Activated T-cell treated with anti-CD3 and anti-CD28 coated beads for 24 hours (primary cell): ENCODE measurements around the gene DIABLO.
"Not testable (repeated sequence)": the region's sequence is repeated elsewhere in the genome, so short reads cannot be mapped to it uniquely, and the experiment has no call there.

Experiments
- DNase-seq: peaks from one replicate; pipeline ENCODE4 v3.0.0-alpha.2; 2020; ENCODE audit warnings: low read depth

DIABLO gene

DNA sequence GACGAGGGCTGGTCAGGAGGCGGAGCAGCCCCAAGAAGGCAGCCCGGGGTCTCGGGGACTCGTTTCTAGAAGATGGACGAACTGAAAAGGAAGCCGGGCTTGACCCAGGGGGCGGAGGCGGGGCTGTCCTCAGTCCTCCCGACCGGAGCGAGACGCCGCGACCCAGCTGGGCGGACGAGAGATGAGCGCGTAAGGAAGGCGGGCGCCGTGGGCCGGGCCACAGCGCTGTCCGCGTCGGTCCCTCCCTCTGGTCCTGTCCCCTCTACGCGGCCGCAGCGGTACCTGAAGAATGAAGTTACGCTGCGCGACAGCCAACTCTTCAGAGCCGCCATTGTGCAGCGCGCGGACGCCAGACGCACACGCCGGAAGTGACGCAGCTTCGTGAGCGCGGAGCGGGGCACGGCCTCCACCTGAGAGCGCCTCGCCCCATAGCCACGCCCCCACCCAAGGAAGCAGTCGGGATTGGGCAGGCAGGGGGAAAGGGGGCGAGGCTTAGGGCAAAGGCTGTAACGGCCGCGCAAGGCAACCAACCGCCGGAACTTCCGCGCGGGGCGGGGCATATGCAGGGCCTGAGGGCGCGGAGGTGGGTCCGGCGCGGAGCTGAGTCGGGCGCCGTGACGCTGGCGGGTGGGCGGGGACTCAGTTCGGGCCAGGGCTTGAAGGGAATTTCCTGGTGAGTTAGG is at the start of gene DIABLO:
Gene DIABLO (minus strand): TSS at position 370 of the 683 bp plus-strand sequence. CDS start 38 bp downstream, at position 332.
- peak; percentile 100 for DNase-seq

- DNase-seq, result no peak
These were observed 49.6 kb upstream of the DIABLO start for GRCh38 chr12:122275459-122275858.

DNA sequence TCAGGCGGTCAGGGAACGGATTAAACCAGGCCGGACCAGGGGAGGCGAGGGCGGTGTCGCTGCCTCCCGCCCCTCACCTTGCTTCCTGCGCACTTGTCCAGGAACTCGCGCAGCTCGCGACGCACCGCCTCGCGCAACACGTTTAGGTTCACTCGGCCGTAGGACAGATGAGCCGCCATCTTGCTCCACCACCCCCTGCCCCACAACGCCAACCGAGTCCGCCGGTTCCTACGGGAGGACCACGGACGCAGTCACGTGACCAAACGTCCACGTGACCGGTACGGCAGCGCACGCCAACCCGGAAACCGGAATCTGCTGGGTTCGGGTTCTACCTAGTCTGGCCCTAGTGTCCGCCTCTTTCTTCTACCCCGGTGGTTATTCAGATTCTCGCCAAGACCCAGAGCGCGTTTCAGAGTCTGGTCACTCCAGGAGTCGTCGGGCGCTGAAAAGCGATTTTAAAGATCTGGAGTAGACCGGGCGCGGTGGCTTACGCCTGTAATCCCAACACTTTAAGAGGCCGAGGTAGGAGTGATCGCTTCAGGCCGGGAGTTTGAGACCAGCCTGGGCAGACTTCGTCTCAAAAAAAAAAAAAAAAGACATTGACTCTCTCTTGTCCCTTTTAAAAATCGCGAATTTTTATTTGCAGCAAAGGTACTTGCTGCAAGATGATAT is 40.5 kb upstream of the DIABLO start, which contains the start of gene VPS33A:
Gene VPS33A (minus strand): TSS at position 265 of the 672 bp plus-strand sequence. CDS start 86 bp downstream, at position 179.
- peak; percentile 94 for DNase-seq

DNA sequence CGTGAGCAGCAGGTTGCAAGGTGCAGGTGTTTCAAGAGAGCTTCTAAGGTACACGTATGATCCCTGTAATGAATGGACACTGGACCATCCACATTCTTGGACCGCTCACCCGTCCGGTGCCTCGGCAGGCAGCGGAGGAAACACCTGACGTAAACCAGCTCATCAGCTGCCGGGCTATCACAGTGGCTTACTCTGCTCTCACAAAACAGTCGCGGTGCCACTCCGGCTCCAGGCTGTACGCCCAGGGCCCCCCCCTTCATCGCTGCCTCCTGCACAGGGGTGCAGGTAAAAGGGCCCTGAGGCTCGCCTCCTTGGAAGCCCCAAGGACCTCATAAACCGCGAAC is 40.0 kb upstream of the DIABLO start:
- no peak for DNase-seq

GRCh38 chr12:122265476-122265875 is 39.6 kb upstream of the DIABLO start:
- DNase-seq, result no peak

DNA sequence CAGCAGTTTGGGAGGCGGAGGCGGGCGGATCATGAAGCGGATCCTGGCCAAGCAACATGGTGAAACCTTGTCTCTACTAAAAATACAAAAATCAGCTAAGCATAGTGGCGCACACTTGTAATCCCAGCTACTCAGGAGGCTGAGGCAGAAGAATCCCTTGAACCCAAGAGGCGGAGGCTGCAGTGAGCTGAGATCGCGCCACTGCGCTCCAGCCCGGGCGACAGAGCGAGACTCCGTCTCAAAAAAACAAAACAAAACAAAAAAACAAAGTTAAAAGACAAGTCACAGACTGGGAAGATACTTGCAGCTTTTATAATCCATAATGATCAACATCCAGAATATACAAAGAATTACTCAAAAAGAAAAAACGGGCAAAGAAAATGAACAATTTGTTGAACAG is 34.9 kb upstream of the DIABLO start:
- DNase-seq, result not testable (repeated sequence)

DNA sequence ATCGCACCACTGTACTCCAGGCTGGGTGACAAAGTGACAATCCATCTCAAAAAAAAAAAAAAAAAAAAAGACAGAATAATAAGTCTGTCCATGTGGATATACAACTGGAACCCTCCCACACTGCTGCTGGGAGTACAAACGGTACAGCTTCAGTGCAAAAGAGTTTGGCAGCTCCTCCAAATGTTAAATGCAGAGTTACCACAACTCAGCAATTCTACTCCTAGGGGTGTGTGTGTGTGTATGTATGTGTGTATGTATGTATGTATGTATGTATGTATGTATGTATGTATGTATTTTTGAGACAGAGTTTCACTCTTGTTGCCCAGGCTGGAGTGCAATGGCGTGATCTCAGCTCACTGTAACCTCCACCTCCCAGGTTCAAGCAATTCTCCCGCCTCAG is 33.1 kb upstream of the DIABLO start:
- DNase-seq, result not testable (repeated sequence)

DNA sequence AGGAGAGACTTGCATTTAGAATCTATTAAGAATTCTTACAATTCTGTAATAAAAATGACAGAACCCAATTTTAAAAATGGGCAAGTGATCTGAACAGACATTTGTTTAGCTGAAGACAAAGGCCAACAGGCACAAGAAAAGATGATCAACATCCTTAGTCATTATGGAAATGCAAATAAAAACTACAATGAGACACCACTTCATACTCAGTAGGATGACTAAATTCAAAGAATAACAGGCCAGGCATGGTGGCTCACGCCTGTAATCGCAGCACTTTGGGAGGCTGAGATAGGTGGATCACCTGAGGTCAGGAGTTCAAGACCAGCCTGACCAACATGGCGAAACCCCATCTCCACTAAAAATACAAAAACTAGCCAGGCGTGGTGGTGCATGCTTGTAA is 32.6 kb upstream of the DIABLO start:
- DNase-seq, result not testable (repeated sequence)

DNA sequence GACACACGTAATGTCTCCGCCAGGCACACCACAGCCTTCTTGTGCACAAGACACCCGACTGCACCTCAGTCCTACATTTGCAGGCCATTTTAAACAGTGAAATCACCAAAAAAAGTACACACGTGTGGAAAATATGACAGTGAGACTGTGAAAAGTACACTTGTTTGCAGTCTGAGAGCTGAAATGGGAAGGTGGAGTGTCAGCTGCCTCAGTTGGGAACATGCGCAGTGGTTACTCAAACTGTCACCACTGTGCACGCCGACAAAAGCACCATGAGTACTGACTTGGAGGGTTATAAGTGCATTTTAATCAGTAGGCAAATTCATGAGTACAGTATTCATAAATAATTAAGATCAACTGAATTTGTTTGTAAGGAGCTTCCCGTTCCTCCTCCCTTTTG is 24.7 kb upstream of the DIABLO start:
- no peak for DNase-seq

DNA sequence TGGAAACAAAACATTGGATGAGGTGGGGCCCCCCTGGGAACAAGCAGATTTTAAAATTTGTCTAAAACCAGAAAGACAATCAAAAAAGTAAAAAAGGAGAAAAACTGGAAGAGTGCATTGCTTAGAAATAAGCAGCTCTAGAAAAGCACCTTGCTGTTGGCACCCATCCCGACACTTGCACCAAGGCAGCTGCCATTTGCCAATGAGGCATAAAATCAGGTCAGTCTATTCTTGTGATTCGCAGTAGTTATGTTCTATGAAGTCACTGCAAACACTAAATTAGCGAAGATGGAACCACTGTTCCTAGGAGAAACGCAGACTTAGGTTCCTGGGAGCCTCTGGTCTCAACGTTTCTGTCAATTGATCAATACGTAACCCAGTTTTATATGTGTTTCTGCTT is 24.2 kb upstream of the DIABLO start:
- no peak for DNase-seq

- no peak for DNase-seq
These were observed 19.7 kb upstream of the DIABLO start for GRCh38 chr12:122245553-122245952.

- no peak for DNase-seq
These were observed 18.9 kb upstream of the DIABLO start for GRCh38 chr12:122244565-122245371.

DNA sequence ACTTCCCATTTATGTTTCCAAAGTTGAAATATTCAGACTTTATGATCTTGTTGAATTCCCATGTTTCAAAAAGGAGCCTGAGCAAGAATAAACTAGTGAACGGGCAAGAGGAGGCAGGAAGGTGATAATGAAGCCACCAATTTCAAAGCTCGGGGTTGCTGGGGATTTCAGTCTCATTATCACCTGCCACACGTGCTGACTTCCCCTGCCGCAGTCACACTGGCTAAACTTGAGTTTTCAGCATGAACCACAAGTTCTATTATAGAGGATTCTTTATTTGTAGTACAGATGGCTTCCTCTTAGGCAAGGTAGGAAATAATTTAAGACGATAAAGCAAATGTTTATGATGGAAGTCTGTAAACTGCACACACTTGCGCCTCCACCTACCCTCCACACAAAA is 18.1 kb upstream of the DIABLO start:
- no peak for DNase-seq

- no peak for DNase-seq
These were observed 13.0 kb upstream of the DIABLO start for GRCh38 chr12:122238861-122239260.

DNA sequence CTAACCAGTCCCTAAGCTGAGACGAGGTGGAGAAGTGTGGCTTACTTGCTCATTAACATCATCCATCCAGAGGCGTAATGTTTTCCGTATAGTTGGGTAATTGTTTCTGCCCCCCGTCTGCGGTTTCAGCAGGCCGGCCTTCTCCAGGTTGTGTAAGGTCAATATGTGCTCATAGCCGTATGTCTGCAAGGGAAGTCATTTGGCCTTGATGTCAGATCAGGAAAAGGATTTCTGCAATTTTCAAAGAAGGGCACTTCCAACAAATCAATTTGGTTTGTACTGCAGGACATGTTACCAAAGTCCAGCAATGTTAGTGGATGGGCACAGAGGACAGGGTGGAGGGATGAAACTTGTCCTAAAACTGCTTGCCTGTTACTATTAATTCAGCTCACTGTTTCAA is 9.9 kb upstream of the DIABLO start:
- no peak for DNase-seq

DNA sequence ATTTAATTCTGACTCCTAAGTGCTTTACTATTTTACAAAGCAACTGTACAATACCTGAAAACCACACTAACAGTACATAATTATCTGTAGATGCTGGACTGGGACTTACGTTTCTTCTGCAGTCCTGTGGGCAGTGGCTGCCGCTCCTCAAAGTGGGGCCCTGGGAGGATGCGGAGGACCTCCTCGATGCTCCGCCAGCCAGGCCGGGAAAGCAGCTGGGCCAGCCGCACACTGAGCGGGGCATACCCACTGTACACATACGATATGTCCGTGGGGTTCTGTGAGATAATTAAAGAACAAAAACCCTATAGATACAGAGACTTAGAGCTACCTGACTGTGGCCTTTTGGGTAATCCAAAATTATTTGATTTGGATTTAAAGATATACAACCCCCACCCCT is 6.8 kb upstream of the DIABLO start:
- no peak for DNase-seq

- no peak for DNase-seq
These were observed 4.9 kb upstream of the DIABLO start for GRCh38 chr12:122230798-122231197.

DNA sequence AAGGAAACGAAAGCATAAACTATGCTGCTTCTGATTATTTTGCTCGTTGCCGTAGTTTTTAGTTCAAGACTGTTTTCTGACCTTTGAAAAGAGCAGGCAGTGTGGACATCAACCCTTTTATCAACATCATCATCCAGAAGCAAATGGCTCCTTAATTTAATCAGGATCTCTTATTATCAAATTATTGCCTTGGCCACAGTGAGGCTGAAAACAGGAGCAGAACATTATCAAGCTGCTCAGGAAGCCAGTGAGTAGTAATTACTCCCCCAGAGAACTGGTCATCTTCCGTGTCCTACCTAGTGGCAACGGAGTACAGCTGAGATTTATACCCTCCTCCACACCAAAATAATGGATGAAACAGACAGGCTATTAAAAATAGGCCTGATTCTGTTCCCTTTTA is 2.2 kb upstream of the DIABLO start:
- DNase-seq, result no peak

GRCh38 chr12:122227341-122227740 is 1.5 kb upstream of the DIABLO start:
- DNase-seq, result no peak

DNA sequence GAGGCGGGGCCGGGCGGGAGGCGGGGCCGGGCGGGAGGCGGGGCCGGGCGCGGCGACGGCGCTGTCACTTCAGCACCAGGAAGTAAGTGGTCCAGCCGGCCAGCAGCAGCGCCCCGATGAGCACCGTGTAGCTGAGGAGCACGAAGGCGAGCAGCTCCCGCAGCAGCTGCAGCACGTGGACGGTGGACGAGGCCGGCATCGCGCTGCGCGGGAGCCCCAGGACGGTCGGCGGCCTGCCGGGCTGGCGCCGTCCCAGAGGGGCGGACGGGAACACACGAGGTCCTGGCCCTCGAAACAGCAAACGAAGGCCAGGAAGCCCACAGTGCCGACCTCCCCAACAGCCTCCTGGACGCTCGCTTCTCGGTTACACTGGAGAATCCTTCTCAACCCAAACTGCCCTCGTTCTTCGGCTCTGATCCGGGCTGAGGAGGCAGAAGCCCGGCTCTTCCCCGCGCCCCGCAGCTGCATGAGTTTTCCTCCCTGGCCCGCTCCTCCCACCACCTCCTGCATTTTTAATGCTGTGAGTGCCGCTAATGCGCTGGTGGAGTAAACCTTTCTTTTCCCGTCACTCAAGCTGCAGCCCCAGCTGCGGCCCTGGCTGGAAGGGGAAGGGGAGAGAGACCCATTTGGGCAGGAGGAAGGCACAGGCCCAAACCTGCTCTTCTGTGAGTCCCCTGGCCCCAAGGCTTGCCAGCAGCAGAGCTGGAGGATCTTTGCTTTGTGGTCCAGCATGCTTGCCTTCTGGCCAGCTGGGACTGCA is 694 bp upstream of the DIABLO start:
- DNase-seq, result no peak

- DNase-seq, result no peak
These were observed 9.4 kb downstream of the DIABLO start for GRCh38 chr12:122216445-122216844.

DNA sequence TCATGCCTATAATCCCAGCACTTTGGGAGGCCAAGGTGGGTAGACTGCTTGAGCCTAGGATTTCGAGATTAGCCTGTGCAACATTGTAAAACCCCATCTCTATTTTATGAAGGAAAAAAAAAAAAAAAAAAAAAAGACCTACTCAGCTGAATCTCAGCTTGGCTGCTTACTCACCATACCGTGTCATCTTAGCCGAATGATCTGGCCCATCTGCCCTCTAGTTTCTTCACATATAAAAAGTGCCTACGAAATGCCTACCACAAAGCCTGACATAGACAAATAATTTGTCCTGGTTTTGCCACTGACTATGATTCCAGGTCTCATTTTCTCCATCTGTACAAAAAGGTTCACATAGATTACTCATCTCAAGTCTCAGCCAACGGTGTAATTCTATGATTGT is 10.1 kb downstream of the DIABLO start:
- DNase-seq, result no peak
